Esophagus muscularis mucosa (tissue), 4 donors: Measurements from ENCODE around the gene EDC3. TPM values are rescaled to one million over a fixed set of nuclear protein-coding genes. Genes with fewer than 3 reads are reported as not detected.

Experiments
- DNase-seq: peaks from one replicate; pipeline ENCODE4 v3.0.0-alpha.2; 2017; ENCODE audit errors: extremely low spot score
- H3K27ac ChIP-seq, 4 donors: fragments of 200-600 bp; sonication (generic); replicated peaks in 1 of 4; 1 replicate in 3 of 4; 2 replicates in 1 of 4; pipeline ENCODE4 v1.5.1; 2016 to 2019; ENCODE audit warnings: mild to moderate bottlenecking in 1 of 4
- H3K27me3 ChIP-seq, 4 donors: fragments of 200-600 bp; sonication (generic); one replicate each; pipeline versions ENCODE4 v1.5.1 to v1.6.0; 2016 to 2019
- H3K36me3 ChIP-seq, 4 donors: fragments of 200-600 bp; sonication (generic); one replicate each; pipeline ENCODE4 v1.5.1; 2016 to 2019
- H3K4me1 ChIP-seq, 4 donors: fragments of 200-600 bp; sonication (generic); one replicate each; pipeline ENCODE4 v1.5.1; 2016 to 2019
- H3K4me3 ChIP-seq, 4 donors: fragments of 200-600 bp; sonication (generic); 1 replicate in 2 of 4; 2 replicates in 2 of 4; pipeline ENCODE4 v1.5.1; 2016 to 2019; ENCODE audit warnings: mild to moderate bottlenecking in 4 of 4, moderate library complexity in 1 of 4
- H3K9me3 ChIP-seq, 4 donors: fragments of 200-600 bp; sonication (generic); 1 replicate in 3 of 4; 2 replicates in 1 of 4; pipeline ENCODE4 v1.5.1; 2016 to 2019
- EP300 ChIP-seq: sonication (generic); formaldehyde crosslinking; IDR thresholded peaks from one replicate; pipeline ENCODE4 v1.6.1; 2017; ENCODE audit warnings: antibody characterized with exemption
- POLR2A ChIP-seq: fragments of 450-650 bp; IDR thresholded peaks from one replicate; pipeline ENCODE4 v1.6.1; 2017; ENCODE audit warnings: antibody characterized with exemption, moderate library complexity, mild to moderate bottlenecking, low read depth
- POLR2AphosphoS5 ChIP-seq, 2 donors: sonication (generic); formaldehyde crosslinking; IDR thresholded peaks; one replicate each; pipeline ENCODE4 v1.6.1; 2017; ENCODE audit warnings: antibody characterized with exemption in 2 of 2
- WGBS: methylation state at CpG from one replicate; pipeline ENCODE4 v1.1.5; 2018; 5-methylcytosine and 5-hydroxymethylcytosine counted together
- intact Hi-C: fragments of 100-400 bp; cut with DNase I; formaldehyde crosslinking; loops from one replicate; pipeline ENCODE4 v1.15.1; 2023
- total RNA-seq, 4 donors: library from RNA; depleted of rRNA; stranded (reverse); fragments of >200 nt; gene quantifications; one replicate each; pipeline versions ENCODE4 v1.1.0 to v1.2.1, GENCODE V29; 2016
- TF ChIP-seq, protein P1 (sequence below), 3 experiments: fragments of 200-600 bp in 2 of 3; fragments of 450-650 bp in 1 of 3; sonication (generic) in 2 of 3; IDR thresholded peaks; one replicate each; pipeline ENCODE4 v1.5.1; 2017 to 2019; ENCODE audit warnings: antibody characterized with exemption in 3 of 3, mild to moderate bottlenecking in 2 of 3, moderate library complexity in 1 of 3

The EDC3 gene
- total RNA-seq, 4 donors from 2014 or later, result 9.6 to 19.5 (median 17.9) TPM

- no peaks in the 10 kb centered on the region for H3K9me3 ChIP-seq
- peak overlapping the region; percentile 97 to 100 (median 99) for H3K27ac ChIP-seq
- intact Hi-C loops, result no loop called here
- DNase-seq, result no peak
- H3K4me1 ChIP-seq, result peaks cover 54 to 74% (median 60%) of the 10 kb centered on the region in 4 donors
- peaks cover 30 to 36% (median 34%) of the 10 kb centered on the region in 4 donors for H3K36me3 ChIP-seq
- no peaks in the 10 kb centered on the region for H3K27me3 ChIP-seq
- TF ChIP-seq POLR2AphosphoS5 (IDR thresholded peaks at IDR 0.05) (no peak), EP300 (no peak), POLR2A (no peak)
- TF ChIP-seq, protein P1, sequence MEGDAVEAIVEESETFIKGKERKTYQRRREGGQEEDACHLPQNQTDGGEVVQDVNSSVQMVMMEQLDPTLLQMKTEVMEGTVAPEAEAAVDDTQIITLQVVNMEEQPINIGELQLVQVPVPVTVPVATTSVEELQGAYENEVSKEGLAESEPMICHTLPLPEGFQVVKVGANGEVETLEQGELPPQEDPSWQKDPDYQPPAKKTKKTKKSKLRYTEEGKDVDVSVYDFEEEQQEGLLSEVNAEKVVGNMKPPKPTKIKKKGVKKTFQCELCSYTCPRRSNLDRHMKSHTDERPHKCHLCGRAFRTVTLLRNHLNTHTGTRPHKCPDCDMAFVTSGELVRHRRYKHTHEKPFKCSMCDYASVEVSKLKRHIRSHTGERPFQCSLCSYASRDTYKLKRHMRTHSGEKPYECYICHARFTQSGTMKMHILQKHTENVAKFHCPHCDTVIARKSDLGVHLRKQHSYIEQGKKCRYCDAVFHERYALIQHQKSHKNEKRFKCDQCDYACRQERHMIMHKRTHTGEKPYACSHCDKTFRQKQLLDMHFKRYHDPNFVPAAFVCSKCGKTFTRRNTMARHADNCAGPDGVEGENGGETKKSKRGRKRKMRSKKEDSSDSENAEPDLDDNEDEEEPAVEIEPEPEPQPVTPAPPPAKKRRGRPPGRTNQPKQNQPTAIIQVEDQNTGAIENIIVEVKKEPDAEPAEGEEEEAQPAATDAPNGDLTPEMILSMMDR (IDR thresholded peaks at IDR 0.05), result no peak
- H3K4me3 ChIP-seq, result peak overlapping the region; percentile 97 to 100 (median 98)
Observed at GRCh38 chr15:74616996-74617395, 78.8 kb downstream of the EDC3 start.

GRCh38 chr15:74616366-74616939, 79.4 kb downstream of the EDC3 start:
- WGBS, result 2% methylated on average over 9 of the region's 18 CpGs
- peak overlapping the region; percentile 97 to 100 (median 99) for H3K27ac ChIP-seq
- H3K4me1 ChIP-seq, result peaks cover 51 to 69% (median 57%) of the 10 kb centered on the region in 4 donors
- DNase-seq, result peak; percentile 94
- TF ChIP-seq POLR2A (no peak), POLR2AphosphoS5 (IDR thresholded peaks at IDR 0.05) (peak in 1 of 2 donors; percentile 57), EP300 (no peak)
- TF ChIP-seq, protein P1 (IDR thresholded peaks at IDR 0.05), result no peak
- peaks cover 24 to 31% (median 28%) of the 10 kb centered on the region in 4 donors for H3K36me3 ChIP-seq
- H3K4me3 ChIP-seq, result peak overlapping the region; percentile 97 to 100 (median 98)
- H3K9me3 ChIP-seq, result no peaks in the 10 kb centered on the region
- intact Hi-C loops, result no loop called here
- H3K27me3 ChIP-seq, result no peaks in the 10 kb centered on the region

DNA sequence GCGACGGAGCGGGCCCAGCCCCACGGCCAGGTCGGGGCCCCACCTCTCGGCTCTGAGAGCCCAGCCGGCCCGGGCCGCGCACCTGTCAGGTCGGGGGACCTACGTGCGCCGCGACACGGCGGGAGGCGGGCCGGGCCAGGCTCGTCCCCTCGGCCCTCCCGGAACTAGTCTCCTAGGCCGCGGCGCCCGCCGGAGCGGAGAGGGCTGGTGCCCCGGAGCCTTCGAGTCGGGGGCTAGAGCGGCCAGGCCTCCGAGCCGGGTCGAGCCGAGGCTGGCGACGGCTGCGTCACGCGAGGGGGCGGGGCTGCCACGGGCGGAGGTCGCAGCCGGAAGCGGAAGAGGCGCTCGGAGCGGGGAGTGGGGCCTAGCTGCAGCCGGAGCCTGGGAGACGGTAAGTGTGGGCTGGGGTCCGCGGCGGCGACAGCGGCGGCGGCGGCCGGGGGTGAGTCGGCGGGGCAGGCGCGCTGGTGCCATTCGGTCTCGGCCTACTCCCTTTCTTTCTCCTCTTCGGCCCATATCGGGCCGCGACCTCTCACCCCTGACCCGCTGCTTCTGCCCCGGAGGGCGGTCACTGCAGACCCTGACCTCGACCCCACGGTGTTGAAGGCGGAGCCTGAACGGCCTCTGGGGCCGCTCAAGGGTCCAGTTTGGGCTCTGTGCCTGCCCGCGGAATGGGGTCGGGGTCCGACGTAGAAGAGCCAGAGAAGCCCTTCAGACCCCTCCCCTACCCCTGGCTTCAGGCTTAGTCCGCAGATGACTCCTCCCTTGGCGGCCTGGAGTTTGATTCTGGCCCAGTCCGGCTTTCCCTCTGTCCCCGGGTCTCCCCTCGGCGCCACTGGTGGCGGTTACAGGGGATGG, 80.1 kb downstream of the EDC3 start, which contains the start of gene CLK3:
Gene CLK3 (plus strand): TSS at position 329 of the 858 bp plus-strand sequence. CDS start 3,361 bp downstream, outside the sequence.
- peak within 1 kb of the TSS; percentile 97 to 100 (median 99) for H3K27ac ChIP-seq
- intact Hi-C loops, result loop anchor here (2.0 kb wide), 1 partner anchor 75 kb away; the partner anchor contains the start of gene ARID3B
- TF ChIP-seq, protein P1 (IDR thresholded peaks at IDR 0.05), result peak in 1 of 3 experiments; percentile 25
- TF ChIP-seq POLR2AphosphoS5 (IDR thresholded peaks at IDR 0.05) (peak; percentile 91 to 94), EP300 (no peak), POLR2A (peak; percentile 65)

DNA sequence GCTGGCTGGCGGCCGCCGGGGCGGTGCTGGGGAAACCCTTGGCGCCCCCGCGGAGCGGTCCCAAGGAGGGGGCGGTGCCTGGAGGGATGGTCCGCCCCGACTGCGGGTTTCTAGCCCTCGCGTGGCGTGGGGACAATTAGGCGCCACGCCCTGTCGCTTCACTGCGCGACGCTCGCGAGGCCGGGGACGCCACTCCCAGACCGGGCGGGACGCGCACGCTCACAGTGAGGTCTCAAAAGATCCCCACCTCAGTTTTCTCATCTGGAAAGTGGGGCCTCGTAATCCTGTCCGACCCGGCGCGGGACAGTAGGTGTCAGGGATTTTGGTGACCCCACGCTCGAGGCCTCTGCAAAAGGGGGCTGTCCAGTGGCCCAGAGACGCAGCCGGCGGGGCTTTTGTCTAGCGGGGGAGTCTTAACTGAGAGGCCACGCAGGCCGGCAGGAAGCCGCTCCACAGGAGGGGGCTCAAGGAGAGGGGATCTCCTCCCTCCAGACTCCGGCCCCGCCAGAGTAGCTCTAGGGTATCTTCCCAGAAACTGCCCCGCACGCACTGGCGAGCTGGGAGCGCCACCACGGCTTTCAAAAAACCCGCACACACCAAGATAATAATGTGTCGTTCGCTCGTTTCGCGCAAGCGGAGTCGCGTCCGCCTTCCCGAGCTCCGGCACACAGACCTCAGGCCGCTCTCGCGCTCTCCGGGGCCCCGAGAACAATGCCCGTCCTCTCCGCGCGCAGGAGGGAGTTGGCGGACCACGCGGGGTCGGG, 80.9 kb downstream of the EDC3 start:
- H3K4me1 ChIP-seq, result peaks cover 44 to 57% (median 46%) of the 10 kb centered on the region in 4 donors
- TF ChIP-seq POLR2AphosphoS5 (IDR thresholded peaks at IDR 0.05) (peak; percentile 68), POLR2A (no peak)
- peak overlapping the region; percentile 97 to 100 (median 99) for H3K27ac ChIP-seq
- no peaks in the 10 kb centered on the region for H3K9me3 ChIP-seq
- no peak for DNase-seq
- 0% methylated on average over 39 of the region's 76 CpGs for WGBS
- H3K27me3 ChIP-seq, result no peaks in the 10 kb centered on the region
- peak overlapping the region; percentile 97 to 100 (median 98) for H3K4me3 ChIP-seq
- intact Hi-C loops, result loop anchor here (2.0 to 5.0 kb wide), 2 partner anchors 74 to 153 kb away; partner anchors contain the start of genes ARID3B and UBL7
- H3K36me3 ChIP-seq, result peaks cover 9 to 17% (median 15%) of the 10 kb centered on the region in 4 donors

More for the DNA sequence above, 80.1 kb downstream of the EDC3 start, which contains the start of gene CLK3:
- Histone ChIP-seq H3K9me3 (no peaks in the 10 kb centered on the region), H3K27me3 (no peaks in the 10 kb centered on the region), H3K4me1 (peaks cover 45 to 62% (median 50%) of the 10 kb centered on the region in 4 donors), H3K4me3 (peak within 1 kb of the TSS; percentile 97 to 100 (median 98)), H3K36me3 (peaks cover 17 to 25% (median 23%) of the 10 kb centered on the region in 4 donors)
- DNase-seq, result peak; percentile 96
- WGBS, result 0% methylated on average over 9 of the region's 91 CpGs
